Measurements from ENCODE around the gene CALML3. TPM values are rescaled to one million over a fixed set of nuclear protein-coding genes. Genes with fewer than 3 reads are reported as not detected.

The CALML3 gene
- total RNA-seq, 1 donor from 2014 or later: not detected

DNA sequence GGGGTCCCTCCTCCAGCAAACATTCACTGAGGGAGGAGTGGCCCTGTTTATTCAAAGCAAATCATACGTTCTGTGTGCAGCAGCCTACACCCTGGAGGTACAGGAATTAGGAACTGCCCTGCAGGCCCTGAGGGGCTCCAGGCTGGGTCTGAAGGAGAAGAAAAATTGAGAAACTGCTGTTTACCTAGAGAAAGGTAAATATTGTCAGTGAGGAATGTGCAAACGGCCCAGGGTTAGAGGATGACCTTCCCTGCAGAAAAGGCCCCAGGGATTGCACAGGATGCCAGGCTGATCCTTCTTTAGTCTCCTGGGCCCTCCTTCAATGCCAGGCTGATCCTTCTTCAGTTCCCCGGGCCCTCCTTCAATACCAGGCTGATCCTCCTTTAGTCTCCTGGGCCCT, 31.1 kb upstream of the CALML3 start:
- TF ChIP-seq, protein P1, sequence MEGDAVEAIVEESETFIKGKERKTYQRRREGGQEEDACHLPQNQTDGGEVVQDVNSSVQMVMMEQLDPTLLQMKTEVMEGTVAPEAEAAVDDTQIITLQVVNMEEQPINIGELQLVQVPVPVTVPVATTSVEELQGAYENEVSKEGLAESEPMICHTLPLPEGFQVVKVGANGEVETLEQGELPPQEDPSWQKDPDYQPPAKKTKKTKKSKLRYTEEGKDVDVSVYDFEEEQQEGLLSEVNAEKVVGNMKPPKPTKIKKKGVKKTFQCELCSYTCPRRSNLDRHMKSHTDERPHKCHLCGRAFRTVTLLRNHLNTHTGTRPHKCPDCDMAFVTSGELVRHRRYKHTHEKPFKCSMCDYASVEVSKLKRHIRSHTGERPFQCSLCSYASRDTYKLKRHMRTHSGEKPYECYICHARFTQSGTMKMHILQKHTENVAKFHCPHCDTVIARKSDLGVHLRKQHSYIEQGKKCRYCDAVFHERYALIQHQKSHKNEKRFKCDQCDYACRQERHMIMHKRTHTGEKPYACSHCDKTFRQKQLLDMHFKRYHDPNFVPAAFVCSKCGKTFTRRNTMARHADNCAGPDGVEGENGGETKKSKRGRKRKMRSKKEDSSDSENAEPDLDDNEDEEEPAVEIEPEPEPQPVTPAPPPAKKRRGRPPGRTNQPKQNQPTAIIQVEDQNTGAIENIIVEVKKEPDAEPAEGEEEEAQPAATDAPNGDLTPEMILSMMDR (IDR thresholded peaks at IDR 0.05): no peak
- ChIA-PET POLR2A (no interaction called here), CTCF (no interaction called here)
- H3K4me3 Mint-ChIP-seq: no peak overlapping the region
- H3K36me3 Mint-ChIP-seq (ENCODE audit: low read depth): no peaks in the 10 kb centered on the region
- peaks cover 1% of the 10 kb centered on the region for H3K27me3 Mint-ChIP-seq
- H3K9me3 Mint-ChIP-seq: no peaks in the 10 kb centered on the region
- DNase-seq (no peak), ATAC-seq (ENCODE audit: low read depth) (no peak)
- intact Hi-C loops (cut with micrococcal nuclease): no loop called here
- H3K27ac Mint-ChIP-seq: no peak overlapping the region
- H3K4me1 Mint-ChIP-seq: peaks cover 9% of the 10 kb centered on the region

DNA sequence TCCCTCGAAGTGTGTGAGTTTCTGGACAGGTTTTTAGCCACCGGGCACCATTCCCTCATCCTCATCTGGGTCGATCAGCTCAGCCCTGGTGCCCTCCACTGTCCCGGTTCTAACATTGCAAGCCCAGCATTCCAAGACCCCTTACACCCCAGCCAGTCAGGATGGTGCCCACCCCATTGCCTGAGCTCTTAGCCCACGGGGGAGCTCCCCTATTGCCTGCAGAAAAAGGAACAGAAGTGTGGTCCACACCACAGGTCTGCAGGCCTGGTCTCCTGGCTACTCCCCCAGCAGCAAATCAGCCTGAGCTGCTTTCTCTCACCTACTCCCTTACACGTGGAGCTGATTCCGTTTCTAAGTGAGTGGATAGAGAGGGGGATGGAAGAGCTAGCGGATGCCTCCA, 30.1 kb upstream of the CALML3 start:
- Mint-ChIP-seq H3K9me3 (no peaks in the 10 kb centered on the region), H3K4me1 (peaks cover 9% of the 10 kb centered on the region), H3K27me3 (peaks cover 1% of the 10 kb centered on the region), H3K4me3 (no peak overlapping the region), H3K36me3 (ENCODE audit: low read depth) (no peaks in the 10 kb centered on the region), H3K27ac (no peak overlapping the region)
- POLR2A ChIA-PET: no interaction called here
- DNase-seq (no peak), ATAC-seq (ENCODE audit: low read depth) (no peak)
- TF ChIP-seq, protein P1 (IDR thresholded peaks at IDR 0.05): no peak
- intact Hi-C loops (cut with micrococcal nuclease): no loop called here
- CTCF ChIA-PET: interaction anchor here (1.1 kb wide), 1 partner anchor 128 kb away, joined by 3 read pairs; no protein-coding TSS in a partner anchor

DNA sequence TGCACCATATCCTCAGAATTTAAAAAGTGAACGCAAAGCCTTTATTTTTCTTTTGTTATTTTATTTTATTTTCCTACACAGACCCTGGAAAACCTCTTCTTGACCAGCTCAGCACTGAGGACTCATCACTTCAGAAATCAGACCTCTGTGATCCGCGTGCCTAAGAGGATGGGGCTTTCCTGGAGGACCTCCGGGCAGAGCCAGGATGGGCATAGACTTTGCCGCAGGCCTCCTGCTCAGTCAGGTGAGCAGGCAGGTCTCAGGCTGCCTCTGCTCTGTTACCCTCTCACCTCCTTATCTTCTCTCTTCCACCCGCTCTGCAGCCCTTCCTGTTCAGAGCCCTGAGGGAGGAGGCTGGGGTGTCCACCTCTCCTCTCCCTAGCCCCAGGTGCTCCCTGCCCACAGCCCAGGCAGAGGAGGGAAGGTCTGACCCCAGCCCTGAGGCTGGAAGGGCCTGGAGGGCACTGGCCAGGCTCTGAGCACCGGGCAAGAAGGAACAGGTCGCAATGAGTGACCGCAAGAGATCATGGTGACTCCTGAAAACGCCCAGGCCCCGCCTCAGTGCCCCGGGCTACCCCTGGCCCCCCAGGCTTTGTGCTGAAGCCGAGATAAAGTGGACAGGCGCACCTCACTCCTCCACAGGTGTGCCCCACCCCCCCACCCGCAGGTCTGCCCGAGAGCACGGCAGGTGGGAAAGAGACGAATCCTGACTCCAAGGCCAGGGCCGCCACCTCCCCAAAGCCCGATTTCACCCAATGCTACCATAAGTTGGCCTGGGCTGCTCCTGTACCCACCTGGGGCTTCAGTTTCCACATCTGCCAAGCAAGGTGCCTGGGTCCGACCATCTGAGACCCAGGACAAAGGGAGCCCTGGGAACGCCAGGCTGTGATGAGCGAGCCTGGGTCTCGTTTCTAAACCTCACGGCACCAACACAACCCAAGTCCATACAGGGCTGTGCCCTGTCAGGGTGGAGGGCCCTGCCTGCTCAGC, 28.2 kb upstream of the CALML3 start:
- DNase-seq (no peak), ATAC-seq (ENCODE audit: low read depth) (no peak)
- H3K9me3 Mint-ChIP-seq: no peaks in the 10 kb centered on the region
- intact Hi-C loops (cut with micrococcal nuclease): no loop called here
- H3K4me3 Mint-ChIP-seq: no peak overlapping the region
- ChIA-PET POLR2A (no interaction called here), CTCF (no interaction called here)
- TF ChIP-seq, protein P1 (IDR thresholded peaks at IDR 0.05): no peak
- no peaks in the 10 kb centered on the region for H3K36me3 Mint-ChIP-seq (ENCODE audit: low read depth)
- no peak overlapping the region for H3K27ac Mint-ChIP-seq
- no peaks in the 10 kb centered on the region for H3K4me1 Mint-ChIP-seq
- peaks cover 2% of the 10 kb centered on the region for H3K27me3 Mint-ChIP-seq

DNA sequence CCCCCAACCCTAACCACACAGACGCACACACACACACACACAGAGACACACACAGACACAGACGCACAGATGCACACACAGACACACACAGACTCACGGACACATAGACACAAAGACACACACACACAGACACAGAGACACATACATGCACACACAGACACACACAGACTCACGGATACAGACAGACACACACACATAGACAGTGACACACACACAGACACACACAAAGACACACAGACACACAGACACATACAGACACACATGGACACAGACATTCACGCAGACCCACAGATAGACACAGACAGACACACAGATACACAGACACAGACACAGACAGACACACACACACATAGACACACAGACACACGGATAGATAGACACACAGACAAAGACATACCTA, 27.5 kb upstream of the CALML3 start:
- POLR2A ChIA-PET: no interaction called here
- no peaks in the 10 kb centered on the region for H3K36me3 Mint-ChIP-seq (ENCODE audit: low read depth)
- H3K9me3 Mint-ChIP-seq: no peaks in the 10 kb centered on the region
- H3K27ac Mint-ChIP-seq: no peak overlapping the region
- ATAC-seq (ENCODE audit: low read depth) (no peak), DNase-seq (no peak)
- CTCF ChIA-PET: no interaction called here
- TF ChIP-seq, protein P1 (IDR thresholded peaks at IDR 0.05): no peak
- no peak overlapping the region for H3K4me3 Mint-ChIP-seq
- intact Hi-C loops (cut with micrococcal nuclease): no loop called here
- H3K27me3 Mint-ChIP-seq: peaks cover 2% of the 10 kb centered on the region
- no peaks in the 10 kb centered on the region for H3K4me1 Mint-ChIP-seq

DNA sequence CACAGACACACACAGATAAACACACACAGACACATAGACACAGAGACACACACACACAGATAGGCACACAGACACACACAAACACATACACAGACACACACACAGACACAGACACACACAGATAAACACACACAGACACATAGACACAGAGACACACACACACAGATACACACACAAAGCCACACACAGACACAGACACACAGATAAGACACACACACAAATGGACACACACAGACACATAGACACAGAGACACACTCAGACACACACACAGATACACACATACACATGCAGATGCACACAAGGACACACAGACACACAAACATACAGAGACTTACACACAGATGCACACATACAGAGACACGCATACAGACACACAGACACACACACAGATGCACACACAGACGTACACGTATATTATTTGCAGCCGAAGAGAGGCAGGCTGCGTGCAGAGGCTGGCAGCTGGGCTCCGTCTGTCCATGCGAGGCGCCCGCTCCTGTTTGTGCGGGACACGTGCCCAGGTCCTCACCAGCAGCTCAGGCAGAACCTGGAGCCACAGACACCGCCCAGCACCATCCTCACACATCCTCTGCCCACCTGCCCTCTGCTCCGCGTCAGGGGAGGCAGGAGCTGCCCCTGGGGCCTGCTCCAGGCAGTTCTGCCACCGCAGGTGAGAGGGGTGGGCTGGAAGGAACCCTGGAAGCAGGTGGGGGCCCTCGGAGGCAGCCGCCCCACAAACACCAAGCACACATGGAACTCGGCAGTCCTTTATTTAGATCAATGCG, 26.6 kb upstream of the CALML3 start:
- intact Hi-C loops (cut with micrococcal nuclease): no loop called here
- peaks cover 2% of the 10 kb centered on the region for H3K27me3 Mint-ChIP-seq
- ChIA-PET POLR2A (no interaction called here), CTCF (no interaction called here)
- DNase-seq (no peak), ATAC-seq (ENCODE audit: low read depth) (no peak)
- H3K4me1 Mint-ChIP-seq: no peaks in the 10 kb centered on the region
- no peak overlapping the region for H3K27ac Mint-ChIP-seq
- H3K4me3 Mint-ChIP-seq: no peak overlapping the region
- TF ChIP-seq, protein P1 (IDR thresholded peaks at IDR 0.05): no peak
- no peaks in the 10 kb centered on the region for H3K36me3 Mint-ChIP-seq (ENCODE audit: low read depth)
- no peaks in the 10 kb centered on the region for H3K9me3 Mint-ChIP-seq

Measured in activated B cell treated with CpG ODN at 0.5 μM for 24 hours (primary cell).